GM04504 (cell line): ENCODE measurements around the gene AGAP2.
"Not testable (repeated sequence)": the region's sequence is repeated elsewhere in the genome, so short reads cannot be mapped to it uniquely, and the experiment has no call there.

Source experiments
- DNase-seq: peaks from one replicate; pipeline ENCODE4 v3.0.0-alpha.2; 2012; ENCODE audit warnings: low read depth

Gene AGAP2

DNA sequence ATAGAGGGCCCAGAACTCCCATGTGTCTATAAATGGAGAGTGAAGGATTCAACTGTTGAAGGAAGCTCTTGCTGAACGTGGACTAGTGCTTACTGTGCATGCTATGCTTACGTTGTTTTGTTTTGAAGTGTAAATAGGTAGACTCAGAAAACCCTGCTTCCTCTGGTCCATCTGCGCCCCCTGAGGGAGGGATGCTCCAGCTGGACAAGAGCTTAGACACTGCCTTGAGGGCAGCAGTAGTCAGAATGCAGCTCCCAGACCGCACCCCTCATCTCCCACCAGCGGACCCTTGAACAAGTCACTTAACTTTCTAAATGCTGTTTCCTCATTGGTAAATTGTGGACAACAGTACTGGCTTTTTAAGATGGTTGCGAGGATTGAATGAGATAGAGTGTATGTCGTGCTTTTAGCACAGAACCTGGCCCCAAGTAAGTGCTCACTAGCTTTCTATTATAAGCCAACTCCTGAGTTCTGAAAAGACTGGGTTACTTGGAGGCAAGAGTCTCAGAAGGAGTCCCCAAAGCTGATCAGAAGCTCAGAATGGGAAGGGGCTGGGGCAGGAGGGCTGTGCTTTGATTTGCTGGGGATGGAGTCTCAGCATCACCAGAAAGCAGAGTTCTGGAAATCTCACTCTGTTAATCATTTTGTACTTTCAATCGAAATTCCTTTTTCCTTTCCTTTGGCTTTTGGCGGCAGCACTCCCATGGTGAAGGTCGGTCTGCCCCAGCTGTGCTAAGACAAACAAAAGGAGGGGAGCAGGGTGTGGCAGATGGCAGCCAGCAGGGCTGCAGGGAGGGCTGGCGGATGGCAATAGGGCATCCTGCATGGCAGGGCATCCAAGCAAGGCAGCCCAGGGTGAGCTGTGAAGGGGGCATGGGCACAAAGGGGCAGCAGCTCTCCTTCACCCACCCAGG is 15.6 kb downstream of the AGAP2 start:
- DNase-seq = no peak

DNA sequence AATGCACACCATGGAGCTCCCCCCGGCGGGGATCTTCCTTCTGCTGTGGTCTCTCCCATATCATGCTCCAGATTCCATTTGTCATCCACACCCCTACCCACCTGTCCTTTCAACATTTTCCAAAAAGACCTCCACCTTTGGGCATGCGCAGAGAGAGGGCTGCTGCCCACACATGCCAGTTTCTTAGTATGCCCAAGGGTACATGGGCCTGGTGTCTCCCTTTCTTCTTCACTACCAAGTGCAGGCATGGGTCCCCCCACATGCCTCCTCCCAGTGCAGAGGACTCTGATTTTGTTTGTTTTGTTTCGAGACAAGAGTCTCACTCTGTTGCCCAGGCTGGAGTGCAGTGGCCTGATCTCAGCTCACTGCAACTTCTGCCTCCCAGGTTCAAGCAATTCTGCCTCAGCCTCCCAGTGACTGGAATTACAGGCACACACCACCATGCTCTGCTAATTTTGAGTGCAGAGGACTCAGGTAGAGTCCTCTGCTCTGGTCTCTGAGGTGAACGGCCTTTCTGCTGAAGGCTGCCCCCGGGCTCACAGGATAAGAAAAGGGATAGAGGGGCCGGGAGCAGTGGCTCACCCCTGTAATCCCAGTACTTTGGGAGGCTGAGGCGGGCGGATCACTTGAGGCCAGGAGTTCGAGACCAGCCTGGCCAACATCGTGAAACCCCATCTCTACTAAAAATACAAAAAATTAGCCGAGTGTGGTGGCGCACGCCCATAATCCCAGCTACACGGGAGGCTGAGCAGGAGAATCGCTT is 16.5 kb downstream of the AGAP2 start:
- not testable (repeated sequence) for DNase-seq

DNA sequence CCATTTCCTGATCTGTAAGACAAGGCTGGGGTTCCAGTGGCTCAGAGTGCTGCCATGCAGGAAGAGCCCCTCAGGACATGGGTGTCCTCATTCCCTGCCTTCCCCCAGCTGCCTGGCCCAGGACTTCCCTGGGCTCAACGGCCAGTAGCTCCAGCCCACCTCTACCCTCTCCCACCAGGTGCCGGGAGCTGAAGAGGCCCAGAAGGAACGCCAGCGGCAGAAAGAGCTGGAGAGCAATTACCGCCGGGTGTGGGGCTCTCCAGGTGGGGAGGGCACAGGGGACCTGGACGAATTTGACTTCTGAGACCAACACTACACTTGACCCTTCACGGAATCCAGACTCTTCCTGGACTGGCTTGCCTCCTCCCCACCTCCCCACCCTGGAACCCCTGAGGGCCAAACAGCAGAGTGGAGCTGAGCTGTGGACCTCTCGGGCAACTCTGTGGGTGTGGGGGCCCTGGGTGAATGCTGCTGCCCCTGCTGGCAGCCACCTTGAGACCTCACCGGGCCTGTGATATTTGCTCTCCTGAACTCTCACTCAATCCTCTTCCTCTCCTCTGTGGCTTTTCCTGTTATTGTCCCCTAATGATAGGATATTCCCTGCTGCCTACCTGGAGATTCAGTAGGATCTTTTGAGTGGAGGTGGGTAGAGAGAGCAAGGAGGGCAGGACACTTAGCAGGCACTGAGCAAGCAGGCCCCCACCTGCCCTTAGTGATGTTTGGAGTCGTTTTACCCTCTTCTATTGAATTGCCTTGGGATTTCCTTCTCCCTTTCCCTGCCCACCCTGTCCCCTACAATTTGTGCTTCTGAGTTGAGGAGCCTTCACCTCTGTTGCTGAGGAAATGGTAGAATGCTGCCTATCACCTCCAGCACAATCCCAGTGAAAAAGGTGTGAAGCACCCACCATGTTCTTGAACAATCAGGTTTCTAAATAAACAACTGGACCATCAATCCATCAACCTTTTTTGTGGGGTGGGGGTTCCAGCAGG is 17.6 kb downstream of the AGAP2 start:
- no peak for DNase-seq

DNA sequence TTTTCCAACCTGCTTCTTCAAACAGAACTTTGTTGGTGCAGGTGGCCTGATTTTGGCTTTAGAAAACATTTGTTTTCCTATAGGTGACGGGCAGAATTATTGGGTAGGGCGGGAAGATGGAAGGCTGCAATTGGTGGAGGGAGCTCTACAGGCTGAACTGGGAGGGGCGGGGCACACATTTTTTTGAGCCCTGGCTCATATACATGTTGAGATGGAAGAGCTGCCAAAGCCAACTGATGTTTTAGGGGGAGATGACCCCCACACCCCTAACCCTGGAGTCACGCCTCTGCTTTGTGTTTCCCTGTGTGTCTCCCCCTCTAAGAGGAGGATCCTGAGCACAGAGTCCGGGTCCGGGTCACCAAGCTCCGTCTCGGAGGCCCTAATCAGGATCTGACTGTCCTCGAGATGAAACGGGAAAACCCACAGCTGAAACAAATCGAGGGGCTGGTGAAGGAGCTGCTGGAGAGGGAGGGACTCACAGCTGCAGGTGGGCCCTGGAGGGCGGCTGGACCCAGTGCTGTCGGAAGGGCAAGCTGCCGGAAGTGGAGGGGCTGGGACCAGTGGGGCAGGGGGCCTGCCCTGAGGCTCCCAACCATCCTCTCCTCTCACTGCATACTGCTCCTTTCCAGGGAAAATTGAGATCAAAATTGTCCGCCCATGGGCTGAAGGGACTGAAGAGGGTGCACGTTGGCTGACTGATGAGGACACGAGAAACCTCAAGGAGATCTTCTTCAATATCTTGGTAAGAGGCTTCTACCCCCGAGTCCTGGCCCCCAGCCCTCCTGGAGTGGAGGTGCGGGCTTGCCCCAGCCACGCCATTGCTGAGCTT is 18.6 kb downstream of the AGAP2 start:
- no peak for DNase-seq

DNA sequence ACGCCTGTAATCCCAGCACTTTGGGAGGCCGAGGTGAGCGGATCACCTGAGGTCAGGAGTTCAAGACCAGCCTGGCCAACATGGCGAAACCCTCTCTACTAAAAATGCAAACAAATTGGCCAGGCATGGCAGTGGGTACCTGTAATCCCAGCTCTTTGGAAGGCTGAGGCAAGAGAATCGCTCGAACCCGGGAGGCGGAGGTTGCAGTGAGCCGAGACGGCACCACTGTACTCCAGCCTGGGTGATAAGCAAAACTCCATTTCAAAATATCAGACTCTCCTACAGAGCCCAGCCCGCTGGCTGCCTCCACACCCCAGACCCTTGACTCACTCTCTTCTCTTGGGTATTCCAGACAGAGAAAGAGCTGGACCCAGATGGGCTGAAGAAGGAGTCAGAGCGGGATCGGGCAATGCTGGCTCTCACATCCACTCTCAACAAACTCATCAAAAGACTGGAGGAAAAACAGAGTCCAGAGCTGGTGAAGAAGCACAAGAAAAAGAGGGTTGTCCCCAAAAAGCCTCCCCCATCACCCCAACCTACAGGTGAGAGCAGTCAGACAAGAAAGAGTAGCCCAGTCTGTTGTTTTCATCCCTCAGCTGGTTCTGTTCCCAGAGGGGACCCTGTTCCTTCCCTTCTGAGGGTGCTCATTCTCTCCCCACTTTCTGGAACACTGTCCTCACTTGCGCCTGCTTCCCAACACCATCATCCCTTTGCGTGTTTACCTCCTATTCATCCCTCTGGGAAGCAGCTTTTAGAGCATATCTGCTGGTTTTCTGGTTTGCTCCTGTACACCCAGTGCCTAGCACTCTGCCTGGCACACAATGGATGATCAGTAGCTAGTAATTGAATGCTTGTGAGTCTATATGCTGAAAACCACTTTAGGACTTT is 19.7 kb downstream of the AGAP2 start:
- no peak for DNase-seq

DNA sequence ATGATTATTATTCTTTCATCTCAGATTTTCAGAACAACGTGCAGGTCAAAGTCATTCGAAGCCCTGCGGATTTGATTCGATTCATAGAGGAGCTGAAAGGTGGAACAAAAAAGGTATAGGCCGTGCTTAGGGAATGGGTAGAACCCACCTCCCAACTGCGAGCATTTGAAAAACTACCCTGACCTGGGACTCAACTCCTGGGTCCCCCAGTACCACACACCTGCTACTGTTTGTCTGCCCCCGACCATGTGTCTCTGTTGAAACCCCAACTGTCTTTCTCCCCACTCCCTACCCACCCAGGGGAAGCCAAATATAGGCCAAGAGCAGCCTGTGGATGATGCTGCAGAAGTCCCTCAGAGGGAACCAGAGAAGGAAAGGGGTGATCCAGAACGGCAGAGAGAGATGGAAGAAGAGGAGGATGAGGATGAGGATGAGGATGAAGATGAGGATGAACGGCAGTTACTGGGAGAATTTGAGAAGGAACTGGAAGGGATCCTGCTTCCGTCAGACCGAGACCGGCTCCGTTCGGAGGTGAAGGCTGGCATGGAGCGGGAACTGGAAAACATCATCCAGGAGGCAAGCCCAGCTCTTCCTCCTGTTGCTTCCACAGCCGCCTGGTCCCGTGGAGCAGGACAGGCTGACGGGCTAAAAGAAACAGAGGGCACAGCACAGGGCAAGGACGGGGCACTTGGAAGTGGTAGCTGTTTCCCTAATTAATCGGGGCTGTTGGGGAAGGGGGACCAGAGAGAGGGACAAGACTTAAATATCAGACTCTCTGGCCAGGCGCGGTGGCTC is 20.5 kb downstream of the AGAP2 start:
- DNase-seq = no peak

DNA sequence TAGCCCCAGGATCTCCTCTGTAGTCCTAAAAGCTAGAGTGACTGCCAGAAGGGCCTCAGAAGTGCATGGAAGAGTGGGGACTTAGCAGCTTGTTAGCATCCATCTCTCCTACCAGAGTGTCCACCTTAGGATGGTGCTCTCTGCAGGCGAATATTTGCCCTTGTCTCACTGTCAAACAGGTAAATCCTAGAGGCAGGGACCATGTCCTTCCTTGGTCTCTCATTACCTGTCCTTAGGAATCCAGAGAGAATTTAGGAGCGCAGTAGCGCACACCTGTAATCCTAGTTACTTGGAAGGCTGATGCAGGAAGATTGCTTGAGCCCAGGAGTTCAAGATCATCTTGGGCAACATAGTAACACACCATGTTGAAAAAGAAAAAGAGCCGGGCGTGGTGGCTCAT is 21.4 kb downstream of the AGAP2 start:
- DNase-seq = no peak

DNA sequence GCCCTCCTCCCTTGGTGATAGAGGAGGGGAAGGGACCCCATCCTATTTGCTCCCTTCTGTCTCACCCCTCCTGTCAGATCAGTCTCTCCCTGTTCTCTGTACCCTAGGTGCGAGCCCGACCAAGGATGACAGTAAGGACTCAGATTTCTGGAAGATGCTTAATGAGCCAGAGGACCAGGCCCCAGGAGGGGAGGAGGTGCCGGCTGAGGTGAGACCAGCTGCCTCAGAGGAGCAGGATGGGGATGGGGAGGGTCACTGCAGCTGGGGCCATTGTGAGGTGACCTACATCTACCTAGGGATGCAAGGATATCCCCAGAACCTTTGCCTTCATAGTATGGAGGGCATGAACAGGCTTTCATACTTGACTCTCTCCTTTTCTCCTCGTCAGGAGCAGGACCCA is 22.2 kb downstream of the AGAP2 start:
- no peak for DNase-seq

DNA sequence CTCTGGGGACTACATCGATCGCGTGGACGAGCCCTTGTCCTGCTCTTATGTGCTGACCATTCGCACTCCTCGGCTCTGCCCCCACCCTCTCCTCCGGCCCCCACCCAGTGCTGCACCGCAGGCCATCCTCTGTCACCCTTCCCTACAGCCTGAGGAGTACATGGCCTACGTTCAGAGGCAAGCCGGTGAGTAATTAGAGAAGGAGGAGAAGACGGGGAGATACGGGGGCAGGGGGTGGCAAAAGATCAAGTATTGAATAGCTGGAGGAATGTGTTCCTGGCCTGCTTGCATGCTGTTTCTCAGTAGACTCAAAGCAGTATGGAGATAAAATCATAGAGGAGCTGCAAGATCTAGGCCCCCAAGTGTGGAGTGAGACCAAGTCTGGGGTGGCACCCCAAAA is 22.8 kb downstream of the AGAP2 start:
- DNase-seq = no peak

DNA sequence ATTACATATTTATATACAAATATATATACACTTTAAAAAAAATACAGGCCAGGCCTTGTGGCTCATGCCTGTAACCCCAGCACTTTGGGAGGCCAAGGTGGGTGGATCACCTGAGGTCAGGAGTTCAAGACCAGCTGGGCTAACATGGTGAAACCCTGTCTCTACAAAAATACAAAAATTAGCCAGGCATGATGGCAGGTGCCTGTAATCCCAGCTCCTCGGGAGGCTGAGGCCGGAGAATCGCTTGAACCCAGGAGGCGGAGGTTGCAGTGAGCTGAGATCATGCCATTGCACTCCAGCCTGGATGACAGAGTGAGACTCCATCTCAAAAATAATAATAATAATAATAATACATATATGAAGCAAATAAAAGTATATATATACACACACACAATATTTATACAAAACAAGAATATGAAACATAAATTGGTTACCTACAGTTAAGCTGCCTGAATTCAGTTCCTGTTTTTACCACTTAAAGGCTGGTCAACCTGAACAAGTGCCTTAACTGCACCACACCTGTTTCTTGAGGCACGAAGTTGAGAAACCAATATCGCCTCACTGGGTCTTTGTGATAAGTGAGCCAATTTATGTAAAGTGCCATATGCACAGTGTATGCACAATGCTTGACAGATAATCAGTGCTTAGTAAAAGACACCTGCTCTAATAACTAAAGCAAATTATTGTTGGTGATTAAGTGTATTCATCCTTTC is 23.4 kb downstream of the AGAP2 start:
- DNase-seq = not testable (repeated sequence)

DNA sequence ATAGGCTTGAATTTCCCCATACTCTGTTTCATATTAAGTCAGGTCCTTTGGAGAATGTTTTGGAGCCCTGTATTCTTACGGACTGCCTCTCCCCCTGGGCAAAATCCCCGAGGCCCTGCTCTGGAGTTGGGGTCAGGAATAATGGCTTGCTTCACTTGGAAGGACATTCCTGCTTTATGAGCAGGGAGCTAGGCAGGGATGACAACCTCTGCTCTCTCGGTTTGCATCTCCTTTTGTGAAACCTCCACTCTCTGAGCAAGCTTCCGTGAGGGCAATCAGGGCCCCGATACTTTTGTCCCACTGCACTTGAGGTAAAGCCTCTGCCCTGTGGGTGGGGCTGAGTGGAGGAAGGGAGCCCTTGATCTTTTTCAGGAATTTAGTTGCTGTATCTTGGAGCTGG is 25.3 kb downstream of the AGAP2 start:
- no peak for DNase-seq

DNA sequence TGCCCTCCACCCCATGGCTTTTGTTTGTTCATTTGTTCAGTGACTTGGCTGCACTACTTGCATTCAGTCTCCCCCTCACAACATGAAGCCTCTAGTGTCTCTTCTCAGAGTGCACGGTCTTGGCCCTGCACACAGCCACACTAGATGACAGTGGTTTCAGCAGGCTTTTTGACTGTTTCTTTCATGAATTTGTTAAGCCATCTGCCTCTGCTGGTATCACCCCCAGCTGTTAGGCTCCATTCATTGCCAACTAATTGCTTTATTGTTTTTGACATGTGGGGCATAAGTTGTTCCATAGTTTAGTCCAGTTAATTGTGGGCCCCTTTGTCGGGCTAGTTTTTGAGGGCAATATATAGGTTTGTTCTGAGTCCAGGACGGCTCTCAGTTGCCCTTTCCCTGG is 25.8 kb downstream of the AGAP2 start:
- DNase-seq = no peak

DNA sequence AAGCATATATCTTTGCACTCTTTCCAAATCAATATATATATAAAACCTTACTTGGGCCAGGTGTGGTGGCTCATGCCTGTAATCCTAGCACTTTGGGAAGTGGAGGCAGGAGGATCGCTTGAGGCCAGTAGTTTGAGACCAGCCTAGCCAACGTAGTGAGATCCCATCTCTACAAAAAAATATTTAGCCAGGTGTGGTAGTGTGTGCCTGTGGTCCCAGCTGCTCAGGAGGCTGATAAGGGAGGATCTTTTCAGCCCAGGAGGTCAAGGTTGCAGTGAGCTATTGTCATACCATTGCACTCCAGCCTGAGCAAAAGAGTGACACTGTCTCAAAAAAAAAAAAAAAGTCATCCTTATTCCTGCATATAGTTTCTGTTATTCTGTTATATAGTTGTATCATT is 30.2 kb downstream of the AGAP2 start:
- no peak for DNase-seq

DNA sequence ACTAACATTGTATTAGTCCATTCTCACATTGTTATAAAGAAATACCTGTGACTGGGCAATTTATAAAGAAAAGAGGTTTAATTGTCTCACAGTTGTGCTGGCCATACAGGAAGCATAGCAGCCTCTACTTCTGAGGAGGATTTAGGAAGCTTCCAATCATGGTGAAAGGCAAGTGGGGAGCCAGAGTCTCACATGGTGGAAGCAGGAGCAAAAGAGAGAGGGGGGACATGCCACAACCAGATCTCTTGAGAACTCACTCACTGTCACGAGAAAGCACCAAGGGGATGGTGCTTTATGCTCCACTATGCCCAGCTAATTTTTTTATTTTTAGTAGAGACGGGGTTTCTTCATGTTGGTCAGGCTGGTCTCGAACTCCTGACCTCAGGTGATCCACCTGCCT is 31.3 kb downstream of the AGAP2 start:
- DNase-seq = no peak

DNA sequence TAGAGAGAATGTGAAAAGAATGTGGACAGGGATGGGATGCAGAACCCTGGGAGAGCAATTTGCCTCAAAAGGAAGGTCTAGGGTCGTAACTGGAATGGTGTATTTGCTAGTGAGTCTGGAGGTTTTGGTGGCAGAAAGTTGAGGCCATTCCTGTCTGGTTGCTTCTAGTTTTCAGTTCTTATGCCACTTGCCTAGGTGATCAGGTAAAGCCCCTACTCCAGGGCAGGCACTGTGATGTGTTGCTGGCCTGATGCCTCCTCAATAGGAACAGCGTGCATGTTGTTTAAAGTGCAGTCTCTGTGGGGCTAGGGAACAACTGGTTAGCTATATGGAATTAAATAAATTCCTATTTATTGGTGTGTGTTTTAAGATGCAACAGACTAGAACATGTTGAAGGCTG is 38.2 kb downstream of the AGAP2 start:
- no peak for DNase-seq

DNA sequence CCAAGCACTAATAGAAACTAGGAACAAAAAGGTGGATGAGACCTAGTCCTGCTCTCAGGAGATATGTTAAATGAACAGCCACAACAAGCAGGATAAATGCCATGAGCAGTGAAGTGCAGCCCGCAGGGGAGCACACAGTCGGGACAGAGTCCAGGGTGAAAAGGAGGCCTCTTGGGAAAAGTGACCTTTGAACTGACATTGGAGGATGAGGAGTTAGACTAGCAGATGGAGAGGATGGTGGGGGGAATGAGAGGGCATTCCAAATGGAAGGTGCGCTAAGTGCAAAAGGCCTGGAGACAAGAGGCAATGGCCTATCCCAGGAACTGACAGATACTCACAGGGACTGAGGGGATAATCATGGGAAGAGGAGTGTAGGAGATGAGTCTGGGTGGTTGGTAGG is 40.1 kb downstream of the AGAP2 start:
- DNase-seq = no peak

DNA sequence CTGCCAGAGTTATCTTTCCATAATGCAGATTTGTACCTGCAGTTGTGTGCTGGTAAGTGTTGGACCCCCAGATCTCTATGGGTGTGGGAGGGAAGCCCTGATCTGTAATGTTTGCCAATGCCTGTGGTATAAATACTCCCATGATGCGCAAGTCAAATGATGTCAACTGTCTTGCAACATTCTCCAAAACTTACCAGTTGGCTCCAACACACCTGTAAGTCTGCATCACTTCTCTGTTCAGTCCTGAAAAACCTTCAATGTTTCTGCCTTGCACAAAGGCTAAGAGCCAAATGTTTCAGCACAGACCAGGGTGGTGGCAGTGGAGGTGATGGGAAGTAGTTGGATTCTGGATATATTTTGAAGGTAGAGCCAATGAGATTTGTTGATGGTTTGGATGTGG is 41.5 kb downstream of the AGAP2 start:
- DNase-seq = no peak

DNA sequence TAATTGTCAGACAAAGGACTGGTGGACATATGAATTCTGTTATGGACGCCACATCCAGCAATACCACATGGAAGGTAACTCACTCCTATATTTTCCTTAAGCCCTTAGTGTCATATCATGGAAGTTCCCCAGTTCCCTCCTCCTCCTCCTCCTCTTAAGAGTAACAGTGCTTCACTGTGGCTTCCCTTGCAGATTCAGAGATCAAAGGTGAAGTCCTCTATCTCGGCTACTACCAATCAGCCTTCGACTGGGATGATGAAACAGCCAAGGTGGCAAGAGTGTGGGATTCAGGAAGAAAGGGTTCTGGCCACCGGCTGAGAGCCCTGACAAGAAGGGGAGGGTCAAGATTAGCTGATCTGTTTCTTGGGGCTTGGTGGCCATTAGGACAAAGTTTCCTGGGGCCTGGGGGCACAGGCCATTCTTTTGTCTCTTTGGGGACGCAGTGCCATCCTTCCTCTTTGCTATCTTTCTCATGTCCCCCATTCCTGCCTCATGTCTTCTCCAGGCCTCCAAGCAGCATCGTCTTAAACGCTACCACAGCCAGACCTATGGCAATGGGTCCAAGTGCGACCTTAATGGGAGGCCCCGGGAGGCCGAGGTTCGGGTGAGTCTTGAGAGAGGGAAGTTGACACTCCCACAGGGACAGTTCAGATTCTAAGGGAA is 42.6 kb downstream of the AGAP2 start:
- no peak for DNase-seq
